ENCODE data around the gene ZNF750.

ZNF750 gene

GRCh38 chr17:82859431-82860403, 19.9 kb upstream of the ZNF750 start:
- peak; percentile 62 for DNase-seq (ENCODE audit: low spot score)

GRCh38 chr17:82858376-82859126, 18.7 kb upstream of the ZNF750 start:
- no peak for DNase-seq (ENCODE audit: low spot score)

- DNase-seq (ENCODE audit: low spot score): no peak
Measured at GRCh38 chr17:82856361-82856760, 16.5 kb upstream of the ZNF750 start.

- no peak for DNase-seq (ENCODE audit: low spot score)
Measured at GRCh38 chr17:82854226-82854625, 14.4 kb upstream of the ZNF750 start.

GRCh38 chr17:82851381-82851780, 11.6 kb upstream of the ZNF750 start:
- no peak for DNase-seq (ENCODE audit: low spot score)

- DNase-seq (ENCODE audit: low spot score): no peak
Measured at GRCh38 chr17:82849076-82849945, 9.5 kb upstream of the ZNF750 start.

- DNase-seq (ENCODE audit: low spot score): no peak
Measured at GRCh38 chr17:82848022-82848592, 8.3 kb upstream of the ZNF750 start.

- no peak for DNase-seq (ENCODE audit: low spot score)
Measured at GRCh38 chr17:82846061-82846691, 6.4 kb upstream of the ZNF750 start.

- no peak for DNase-seq (ENCODE audit: low spot score)
Measured at GRCh38 chr17:82845163-82845807, 5.5 kb upstream of the ZNF750 start.

- DNase-seq (ENCODE audit: low spot score): no peak
Measured at GRCh38 chr17:82844796-82845162, 5.0 kb upstream of the ZNF750 start.

GRCh38 chr17:82843904-82844680, 4.3 kb upstream of the ZNF750 start:
- no peak for DNase-seq (ENCODE audit: low spot score)

- no peak for DNase-seq (ENCODE audit: low spot score)
Measured at GRCh38 chr17:82841921-82842596, 2.2 kb upstream of the ZNF750 start.

GRCh38 chr17:82840431-82840831, 609 bp upstream of the ZNF750 start:
- no peak for DNase-seq (ENCODE audit: low spot score)

- DNase-seq (ENCODE audit: low spot score): no peak
Measured at GRCh38 chr17:82838386-82839063, 1.3 kb downstream of the ZNF750 start.

- no peak for DNase-seq (ENCODE audit: low spot score)
Measured at GRCh38 chr17:82837586-82838320, 2.1 kb downstream of the ZNF750 start.

GRCh38 chr17:82836823-82837357, 2.9 kb downstream of the ZNF750 start:
- no peak for DNase-seq (ENCODE audit: low spot score)

- no peak for DNase-seq (ENCODE audit: low spot score)
Measured at GRCh38 chr17:82835766-82836512, 3.9 kb downstream of the ZNF750 start.

All from iPS-NIHi11 (cell line).